ENCODE results near the gene B3GNT2.
"Not testable (repeated sequence)": the region's sequence is repeated elsewhere in the genome, so short reads cannot be mapped to it uniquely, and the experiment has no call there.

Gene B3GNT2, protein sequence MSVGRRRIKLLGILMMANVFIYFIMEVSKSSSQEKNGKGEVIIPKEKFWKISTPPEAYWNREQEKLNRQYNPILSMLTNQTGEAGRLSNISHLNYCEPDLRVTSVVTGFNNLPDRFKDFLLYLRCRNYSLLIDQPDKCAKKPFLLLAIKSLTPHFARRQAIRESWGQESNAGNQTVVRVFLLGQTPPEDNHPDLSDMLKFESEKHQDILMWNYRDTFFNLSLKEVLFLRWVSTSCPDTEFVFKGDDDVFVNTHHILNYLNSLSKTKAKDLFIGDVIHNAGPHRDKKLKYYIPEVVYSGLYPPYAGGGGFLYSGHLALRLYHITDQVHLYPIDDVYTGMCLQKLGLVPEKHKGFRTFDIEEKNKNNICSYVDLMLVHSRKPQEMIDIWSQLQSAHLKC

DNA sequence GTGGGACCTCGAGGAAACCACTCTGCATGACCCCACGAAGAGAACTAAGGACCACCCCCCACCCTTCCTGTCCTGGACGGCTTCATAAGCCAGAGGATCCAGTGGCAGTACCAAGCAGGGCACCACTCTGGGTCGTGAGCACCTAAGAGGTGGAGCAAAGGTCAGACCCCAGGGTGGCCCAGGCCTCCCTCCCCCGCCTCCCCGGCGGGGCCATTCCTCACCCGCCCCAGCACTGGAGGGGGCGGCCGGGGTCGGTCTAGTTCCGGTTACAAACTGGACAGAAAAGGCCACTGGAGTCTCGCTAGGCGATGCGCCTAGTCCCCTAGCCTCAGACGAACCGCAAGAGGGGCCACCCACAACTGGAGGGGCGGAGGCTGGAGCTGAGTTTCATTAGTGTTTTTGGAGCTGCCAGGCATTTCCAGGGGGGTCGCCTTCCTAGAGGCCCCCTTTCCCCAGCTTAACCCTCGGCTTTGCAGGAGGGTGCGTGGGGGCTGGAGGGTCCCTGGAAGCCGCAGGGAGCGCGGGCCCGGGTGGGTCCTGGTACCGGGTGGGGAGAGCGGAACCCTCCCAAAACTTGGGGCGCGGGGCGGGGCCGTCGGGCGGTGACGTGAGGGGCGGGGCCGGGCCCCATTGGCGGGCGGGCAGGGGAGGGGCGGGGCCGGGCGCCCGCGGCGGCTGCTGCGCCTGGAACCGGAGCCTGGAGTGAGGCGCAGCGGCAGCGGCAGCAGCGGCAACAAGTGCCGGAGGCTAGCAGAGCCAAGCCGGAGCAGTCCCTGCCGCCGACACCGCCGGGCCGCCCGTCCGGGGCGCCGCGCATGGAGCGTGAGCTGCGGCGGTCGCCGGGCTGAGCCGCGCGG, at the start of gene B3GNT2:
B3GNT2 (plus strand) TSS at position 695 of the 857 bp plus-strand sequence. CDS start 26,106 bp downstream, outside the sequence.
- DNase-seq, result peak; percentile 81

DNA sequence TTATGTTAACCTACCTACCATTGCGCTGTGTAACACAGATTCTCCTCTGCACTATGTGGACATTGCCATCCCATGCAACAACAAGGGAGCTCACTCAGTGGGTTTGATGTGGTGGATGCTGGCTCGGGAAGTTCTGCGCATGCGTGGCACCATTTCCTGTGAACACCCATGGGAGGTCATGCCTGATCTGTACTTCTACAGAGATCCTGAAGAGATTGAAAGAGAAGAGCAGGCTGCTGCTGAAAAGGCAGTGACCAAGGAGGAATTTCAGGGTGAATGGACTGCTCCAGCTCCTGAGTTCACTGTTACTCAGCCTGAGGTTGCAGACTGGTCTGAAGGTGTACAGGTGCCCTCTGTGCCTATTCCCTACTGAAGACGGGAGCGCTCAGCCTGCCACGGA, 49.1 kb upstream of the B3GNT2 start:
- not testable (repeated sequence) for DNase-seq

DNA sequence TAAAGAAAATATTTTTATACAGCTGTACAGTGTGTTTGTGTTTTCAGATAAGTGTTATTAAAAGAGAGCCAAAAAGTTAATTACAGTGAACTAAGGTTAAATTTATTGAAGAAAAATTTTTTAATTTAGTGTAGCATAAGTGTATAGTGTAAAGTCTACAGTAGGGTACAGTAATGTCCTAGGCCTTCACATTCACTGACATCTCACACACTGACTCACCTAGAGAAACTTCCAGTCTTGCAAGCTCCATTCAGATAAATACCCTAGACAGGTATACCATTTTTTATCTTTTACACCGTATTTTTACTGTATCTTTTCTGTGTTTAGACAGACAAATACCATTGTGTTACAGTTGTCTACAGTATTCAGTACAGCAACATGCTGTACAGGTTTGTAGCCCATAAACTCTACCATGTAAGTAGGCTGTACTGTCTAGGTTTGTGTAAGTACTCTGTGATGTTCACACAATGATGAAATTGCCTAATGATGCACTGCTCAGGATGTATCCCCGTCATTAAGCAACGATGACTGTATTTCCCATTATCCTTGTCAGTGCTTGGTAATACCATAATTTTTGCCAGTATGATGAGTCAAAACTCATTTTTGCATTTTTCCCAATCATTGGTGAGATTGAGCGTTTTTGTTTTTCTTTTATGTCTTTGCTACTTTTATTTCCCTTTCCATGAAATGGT, 48.2 kb upstream of the B3GNT2 start:
- DNase-seq, result no peak

DNA sequence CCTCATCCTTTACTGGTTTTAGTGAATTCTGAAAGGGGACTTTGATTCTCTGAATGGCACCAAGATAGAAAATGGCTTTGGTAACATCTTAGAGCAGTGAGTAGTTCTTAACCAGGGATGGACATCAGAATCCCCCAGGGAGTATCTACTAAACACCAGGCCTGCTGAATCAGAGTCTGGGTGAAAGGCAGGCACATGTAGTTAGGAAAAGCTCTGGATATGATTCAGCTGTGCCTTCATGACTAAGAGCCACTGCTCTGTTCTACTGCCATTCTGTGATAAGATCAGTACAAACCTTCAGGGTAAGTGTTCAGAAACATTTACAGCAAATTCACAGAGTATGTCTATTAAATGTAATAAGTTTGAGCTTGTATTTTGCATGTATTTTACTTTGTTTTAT, 46.2 kb upstream of the B3GNT2 start:
- DNase-seq, result no peak

DNA sequence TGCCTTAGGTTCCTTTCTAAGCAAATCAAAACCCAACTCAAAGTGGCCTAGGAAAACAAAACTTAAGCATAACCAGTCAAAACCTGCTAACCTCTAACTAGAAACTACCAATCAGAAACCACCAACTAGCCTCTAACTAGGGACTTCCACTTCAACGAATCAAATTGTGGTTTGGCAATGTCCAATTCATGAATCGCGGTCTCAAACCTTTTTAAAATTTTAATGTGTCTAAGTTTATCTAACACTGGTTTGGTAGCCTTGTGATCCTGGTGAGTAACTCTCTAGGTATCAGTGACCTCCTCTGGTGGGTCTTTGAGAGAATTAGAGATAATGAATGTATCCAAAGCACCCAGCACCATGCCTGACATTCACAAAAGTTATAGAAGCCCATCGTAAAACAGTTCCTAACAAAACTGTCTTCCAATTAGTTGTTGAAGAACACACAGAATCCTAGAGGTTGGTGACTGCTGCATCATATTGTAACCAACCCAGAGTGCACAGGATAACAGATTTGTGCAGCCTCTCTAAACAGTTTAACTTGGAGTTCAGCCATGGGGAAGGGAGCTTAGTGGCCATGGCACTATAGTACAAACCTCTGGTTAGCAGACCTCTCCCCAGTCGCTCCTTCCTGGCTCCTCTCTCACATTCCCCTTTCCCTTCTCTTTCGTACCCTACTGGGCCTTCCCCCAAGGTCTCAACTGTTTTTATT, 45.2 kb upstream of the B3GNT2 start:
- no peak for DNase-seq

DNA sequence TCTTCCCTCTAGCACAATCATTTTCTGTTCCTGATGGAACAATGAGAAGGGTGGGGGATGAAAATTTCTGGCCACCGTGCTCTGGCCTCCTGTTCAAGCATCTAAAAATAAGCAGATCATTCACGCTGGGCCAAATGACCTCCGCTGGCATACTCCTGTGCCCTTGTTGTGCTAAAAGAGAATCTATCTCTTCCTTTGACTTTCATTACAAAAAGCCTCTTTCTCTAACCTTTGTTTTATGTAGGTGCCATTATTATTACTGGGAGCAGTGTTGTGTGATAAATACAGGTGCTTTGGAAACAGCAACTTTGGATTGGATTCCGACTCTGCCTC, 44.6 kb upstream of the B3GNT2 start:
- peak; percentile 3 for DNase-seq

DNA sequence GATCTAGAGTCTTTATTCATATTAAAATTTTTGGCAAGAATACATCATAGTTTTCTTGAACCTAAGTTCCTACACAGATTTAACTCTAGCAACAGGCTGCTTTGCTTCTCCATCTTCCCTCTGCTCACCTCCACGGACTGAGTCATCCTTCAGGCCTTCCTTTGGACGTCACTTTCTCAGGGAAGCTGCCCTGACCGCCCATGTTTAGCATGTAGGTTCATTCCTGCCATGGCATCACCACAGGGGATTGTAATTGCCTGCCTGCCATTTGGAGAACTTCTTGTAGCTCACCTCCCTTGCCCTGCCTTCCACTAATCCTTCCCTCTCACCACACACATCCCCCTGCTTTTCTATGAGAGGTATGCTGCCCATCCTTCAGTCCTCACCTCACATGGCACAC, 43.9 kb upstream of the B3GNT2 start:
- DNase-seq, result no peak

DNA sequence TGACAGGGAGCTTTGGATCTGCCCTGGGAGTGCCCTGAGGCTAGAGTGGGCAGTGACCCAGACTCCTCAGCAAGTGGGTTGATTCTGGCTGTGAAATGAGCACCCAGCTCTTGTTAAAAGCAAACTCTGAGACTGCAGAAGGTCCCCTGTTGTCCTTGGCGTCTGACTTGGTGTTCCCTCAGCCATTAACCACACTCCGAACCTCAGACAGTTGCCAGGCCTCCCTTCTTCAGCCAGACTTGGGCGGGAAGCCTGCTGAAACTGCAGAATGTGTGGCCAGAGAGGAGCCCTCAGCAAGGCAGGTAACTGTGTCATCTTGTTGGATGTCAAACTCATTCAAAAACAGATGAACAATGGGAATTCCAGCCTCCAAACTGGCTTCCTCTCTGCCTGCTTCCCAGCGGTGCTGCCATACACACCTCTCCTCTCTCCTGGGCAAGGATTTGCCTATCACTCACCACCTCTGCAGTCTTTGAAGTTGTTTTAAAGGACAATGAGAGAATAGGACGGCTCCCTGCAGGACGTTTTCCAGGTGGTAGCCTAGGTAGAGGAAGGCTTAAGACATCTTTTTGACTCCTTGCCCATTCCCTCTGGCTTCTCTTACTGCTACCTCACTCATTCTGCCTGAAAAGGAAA, 38.9 kb upstream of the B3GNT2 start:
- DNase-seq, result no peak

DNA sequence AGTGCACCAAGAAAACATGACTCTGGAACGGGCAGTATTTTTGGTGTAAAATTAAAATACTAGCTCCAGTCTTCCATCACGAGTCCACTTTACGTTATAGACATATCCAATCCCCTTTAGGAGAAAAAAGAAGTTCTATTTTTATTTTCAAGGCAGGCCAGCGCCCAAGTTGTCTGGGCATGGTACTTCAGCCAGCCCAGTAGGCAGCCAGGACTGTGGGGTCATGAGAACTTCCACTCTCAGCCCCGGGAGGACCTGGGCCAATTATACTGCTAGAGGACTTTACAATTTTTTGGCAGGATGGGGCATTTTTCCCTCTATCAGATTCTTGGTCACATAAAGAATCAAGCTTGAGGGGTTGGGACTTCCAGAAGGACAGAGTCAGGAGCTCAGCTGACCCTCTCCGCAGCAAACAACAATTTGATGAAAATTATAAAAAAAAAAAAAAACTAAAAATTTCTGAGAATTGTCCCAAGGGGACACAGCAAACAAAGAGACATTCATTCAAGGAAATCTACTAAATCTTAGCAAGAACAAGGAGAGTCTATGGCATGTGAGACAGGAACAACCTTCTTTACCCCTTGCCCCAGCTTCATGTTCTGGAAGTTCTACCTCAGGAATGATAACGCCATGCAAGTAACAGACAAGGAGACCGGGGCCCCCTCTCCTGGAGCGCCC, 37.3 kb upstream of the B3GNT2 start:
- DNase-seq, result peak; percentile 1

DNA sequence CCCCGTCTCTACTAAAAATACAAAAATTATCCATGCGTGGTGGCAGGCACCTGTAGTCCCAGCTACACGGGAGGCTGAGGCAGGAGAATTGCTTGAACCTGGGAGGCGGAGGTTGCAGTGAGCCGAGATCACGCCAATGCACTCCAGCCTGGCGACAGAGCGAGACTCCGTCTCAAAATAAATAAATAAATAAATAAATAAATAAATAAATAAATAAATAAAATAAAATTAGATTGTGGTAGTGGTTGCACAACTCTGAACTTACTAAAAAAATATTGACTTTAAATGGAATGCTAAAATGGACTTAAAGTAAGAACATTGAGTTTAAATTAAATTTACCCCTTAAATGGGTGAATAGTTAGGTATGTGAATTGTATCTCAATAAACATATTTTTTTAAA, 35.2 kb upstream of the B3GNT2 start:
- DNase-seq, result not testable (repeated sequence)

DNA sequence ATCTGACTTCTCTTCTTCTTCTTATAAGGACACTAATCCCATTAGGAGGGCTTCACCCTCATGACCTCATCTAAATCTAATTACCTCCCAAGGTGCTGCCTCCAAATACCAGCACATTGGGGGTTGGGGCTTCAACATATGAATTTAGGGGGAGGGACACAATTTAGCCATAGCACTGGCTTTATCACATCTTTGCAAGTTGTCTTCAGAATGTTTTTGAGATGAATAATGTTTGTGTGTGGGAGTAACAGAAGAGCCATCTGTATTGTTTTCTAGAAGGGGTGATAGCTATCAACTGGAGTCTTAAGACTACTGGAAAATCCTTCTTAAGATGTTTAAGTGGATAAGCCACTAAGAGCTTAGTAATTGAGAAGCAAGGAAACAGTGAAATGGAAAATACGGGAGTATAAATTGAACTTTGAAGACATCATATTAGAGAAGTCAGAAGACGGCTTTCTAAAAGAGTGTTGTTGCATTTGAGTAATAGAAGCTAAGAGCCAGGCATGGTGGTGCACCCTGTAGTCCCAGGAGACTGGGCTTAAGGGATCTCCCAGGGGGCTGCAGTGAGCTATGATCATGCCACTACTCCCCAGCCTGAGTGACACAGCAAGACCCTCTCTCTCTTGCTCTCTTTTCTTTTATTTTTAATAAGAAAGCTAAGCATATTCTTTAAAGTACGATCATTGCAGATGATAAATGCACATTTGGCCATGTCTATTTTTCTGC, 32.6 kb upstream of the B3GNT2 start:
- no peak for DNase-seq

DNA sequence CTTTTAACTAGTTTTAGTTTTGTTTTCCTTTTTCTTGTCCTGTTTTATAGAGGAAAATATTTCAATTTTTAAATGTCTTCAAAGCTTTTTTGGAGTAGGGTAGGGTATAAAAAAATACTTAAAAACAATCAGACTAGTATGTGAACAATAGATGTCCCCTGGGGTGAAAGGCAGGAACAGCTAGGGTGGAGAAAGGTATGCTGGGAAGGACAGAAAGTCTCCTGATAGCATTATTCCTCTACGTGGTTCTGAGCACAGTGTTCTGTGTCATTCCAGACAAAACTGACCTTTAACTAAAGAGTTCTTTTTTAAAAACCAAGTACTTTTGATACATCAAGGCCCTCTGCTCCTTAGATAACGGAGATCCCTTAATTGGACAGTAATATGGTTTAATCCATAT, 32.1 kb upstream of the B3GNT2 start:
- DNase-seq, result no peak

DNA sequence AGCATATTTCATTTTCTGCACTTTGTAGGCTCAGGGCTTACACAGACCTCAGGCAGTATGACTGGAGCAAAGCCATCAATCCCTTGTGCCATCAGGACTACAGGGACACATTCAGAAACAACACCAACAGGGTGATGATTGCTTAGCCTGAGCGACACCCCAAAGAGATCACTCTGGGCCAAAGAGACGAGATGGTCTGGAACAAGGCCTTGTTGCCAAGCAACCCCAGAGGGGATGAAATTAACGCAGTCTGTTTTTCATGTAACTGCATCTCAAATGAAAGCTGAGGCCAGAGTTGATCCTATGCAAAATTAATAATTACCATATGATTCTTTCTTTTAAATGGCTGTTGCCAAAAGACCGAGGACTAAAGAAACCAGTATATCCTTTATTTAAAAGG, 20.2 kb upstream of the B3GNT2 start:
- no peak for DNase-seq

DNA sequence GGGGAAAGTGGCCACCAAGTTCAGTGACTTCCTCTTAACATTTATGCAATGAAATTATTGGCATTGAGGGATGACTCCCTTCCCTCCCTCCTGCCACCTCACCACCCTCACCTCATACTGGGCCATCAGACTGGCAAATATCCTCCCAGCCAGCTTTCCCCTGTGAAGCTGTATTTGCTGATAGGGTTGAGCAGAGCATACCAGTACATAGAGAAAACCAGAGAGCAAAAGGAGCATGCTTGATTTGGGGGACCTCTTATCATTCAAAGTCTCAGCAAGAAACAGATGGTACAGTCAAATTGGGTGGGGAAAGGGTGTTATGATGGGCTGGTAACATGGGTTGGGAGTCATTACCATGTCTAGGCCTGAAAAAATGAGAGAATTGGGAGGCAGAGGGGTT, 19.1 kb upstream of the B3GNT2 start:
- DNase-seq, result no peak

DNA sequence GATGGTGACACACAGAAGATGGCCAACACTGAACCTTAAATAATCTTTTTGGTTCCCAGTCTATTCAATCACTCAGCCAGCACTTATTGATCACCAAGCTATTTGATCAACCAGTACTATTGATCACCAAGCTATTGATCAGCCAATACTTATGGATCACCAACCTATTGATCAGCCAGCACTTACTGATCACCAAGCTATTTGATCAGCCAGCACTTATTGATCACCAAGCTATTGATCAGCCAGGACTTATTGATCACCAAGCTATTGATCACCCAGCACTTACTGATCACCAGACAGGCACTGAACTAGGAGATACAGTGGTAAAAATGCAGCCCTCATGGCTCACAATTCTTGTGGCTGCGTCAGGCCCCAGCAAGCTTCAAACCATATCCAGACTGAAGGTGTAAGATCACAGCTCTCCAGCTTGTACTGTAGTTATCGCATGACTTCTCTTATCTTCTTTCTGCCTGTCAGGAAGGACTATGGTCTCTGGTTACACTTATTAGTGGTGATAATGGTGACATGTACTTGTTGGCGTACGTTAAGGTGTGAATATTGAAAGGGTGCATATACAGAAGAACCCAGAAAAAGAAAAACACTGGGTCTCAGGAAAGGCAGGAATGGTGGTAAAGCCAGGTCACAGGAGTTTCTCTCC, 18.4 kb upstream of the B3GNT2 start:
- no peak for DNase-seq

DNA sequence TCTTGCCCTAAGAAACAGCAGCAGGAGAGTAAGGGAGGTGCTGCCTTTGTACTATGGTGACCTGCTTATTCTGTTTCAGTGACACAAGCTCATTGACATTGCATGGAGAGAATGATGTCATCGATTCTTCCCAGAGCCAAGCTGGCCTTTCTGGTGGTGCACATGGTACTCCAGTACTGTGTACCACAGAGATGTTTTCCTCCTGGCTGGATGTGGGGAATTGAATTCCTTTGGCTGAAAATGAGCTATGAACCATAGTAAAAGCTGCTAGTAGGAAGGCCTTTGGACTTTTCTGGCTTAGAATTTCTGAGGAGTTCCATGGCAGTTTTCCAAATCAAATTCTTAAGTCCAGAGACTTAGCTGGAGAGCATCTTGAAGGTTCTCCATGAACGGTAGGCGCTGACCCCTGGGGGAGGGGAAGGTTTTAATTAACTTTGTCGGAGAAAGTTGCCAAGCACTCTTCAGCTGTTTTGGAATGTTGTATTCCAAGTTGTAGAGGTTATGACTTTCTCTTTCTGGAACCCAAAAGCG, 17.1 kb upstream of the B3GNT2 start:
- peak; percentile 23 for DNase-seq

DNA sequence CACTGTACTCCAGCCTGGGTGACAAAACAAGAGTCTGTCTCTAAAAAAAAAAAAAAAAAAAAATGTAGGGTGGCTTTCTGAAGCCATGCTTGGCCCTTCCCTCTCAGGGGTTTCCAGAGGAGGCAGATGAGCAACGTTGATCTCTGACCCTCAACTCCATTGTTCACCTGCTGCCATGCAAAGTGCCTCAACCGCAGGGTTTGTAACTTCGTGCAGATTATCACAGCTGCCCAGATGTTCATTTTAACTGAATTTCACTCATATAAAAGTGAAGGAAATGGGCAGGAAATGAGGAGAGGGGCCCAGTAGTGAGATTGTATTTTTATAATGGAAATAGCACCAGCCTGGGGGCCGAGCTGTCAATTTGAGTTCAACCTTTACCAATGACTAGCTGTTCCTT, 14.9 kb upstream of the B3GNT2 start:
- DNase-seq, result no peak

DNA sequence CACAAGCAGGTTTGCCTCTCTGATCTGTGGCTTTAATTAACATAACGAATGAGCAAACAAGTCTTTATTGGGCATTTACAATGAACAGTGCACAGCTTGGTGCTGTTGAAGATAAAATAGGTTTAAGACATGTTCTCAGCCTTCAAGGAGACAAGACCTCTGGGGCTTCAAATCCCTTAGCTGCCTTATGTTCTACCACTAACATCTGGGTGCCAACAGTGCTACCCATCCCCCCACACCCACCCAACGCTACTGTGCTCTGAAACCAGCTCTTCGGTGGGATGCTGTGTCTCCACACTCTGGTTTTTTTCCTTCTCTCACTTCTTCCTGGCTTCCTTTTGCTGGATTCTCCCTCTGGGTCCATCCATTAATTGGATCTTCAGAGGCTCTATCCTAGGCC, 14.1 kb upstream of the B3GNT2 start:
- DNase-seq, result no peak

DNA sequence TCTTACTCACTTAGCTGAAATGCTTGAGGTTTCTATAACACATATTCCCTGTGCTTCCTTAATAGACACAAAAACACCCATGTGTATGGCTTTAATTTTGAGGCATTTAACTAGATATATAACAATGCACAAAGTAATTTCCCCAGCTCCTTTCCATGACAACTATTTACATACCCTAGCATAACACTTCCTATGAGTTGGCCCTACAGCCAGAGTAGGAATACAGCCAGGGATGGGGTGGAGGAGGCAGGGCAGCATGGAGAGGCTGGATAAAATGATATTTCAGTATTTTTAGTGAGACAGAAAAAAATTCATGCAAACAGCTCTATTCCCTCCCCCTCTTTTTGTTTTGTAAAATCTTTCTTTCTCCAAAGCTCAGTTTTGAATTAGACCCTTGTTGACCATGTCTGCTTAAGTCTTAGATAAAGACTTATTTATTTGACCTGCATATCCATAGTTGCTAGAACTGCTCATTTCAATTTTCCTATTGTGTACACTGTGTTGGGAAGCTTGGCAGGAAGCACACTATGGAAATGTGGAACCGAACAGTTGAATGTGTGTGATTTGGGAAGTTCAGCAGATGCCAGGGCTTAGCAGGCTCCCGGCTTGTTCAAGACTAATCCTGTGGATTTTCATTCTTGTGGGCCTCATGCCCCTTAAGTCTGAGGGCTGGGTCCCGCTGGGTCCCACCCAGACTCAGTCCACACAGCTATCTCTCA, 11.2 kb upstream of the B3GNT2 start:
- DNase-seq, result no peak
